NCI-H82 treated with DMSO at 0.1 percent for 48 hours (cell line): ENCODE data around the gene CCDC87.
A peak's percentile ranks its signal among the peaks of the same experiment; 100 is the strongest.
"Not testable (repeated sequence)": the region's sequence is repeated elsewhere in the genome, so short reads cannot be mapped to it uniquely, and the experiment has no call there.

ENCODE experiments used
- DNase-seq: peaks from one replicate; lab custom pipeline; 2025; ENCODE audit not compliant: unreplicated experiment; lab: John Stamatoyannopoulos, UW

The CCDC87 gene

GRCh38 chr11:66582565-66583147 is 10.2 kb downstream of the CCDC87 start:
- not testable (repeated sequence) for DNase-seq

GRCh38 chr11:66581261-66581660 is 11.6 kb downstream of the CCDC87 start:
- DNase-seq = peak; percentile 55

GRCh38 chr11:66580803-66581202 is 12.1 kb downstream of the CCDC87 start:
- DNase-seq = no peak

GRCh38 chr11:66579017-66579606 is 13.8 kb downstream of the CCDC87 start:
- peak; percentile 12 for DNase-seq

GRCh38 chr11:66570850-66571180 is 22.0 kb downstream of the CCDC87 start:
- DNase-seq = no peak

- no peak for DNase-seq
Measured at GRCh38 chr11:66570079-66570849, 22.6 kb downstream of the CCDC87 start.

- DNase-seq = no peak
Measured at GRCh38 chr11:66569076-66569475, 23.8 kb downstream of the CCDC87 start.

GRCh38 chr11:66568124-66568916 is 24.5 kb downstream of the CCDC87 start, which contains the start of gene CTSF:
Gene CTSF (minus strand): TSS chr11:66568606. CDS start chr11:66568486, 120 bp downstream.
- no peak for DNase-seq

GRCh38 chr11:66567787-66568123 is 25.1 kb downstream of the CCDC87 start:
- DNase-seq = no peak

GRCh38 chr11:66566221-66566620 is 26.6 kb downstream of the CCDC87 start:
- no peak for DNase-seq

- no peak for DNase-seq
Measured at GRCh38 chr11:66564984-66565383, 27.9 kb downstream of the CCDC87 start.

GRCh38 chr11:66564538-66564937 is 28.3 kb downstream of the CCDC87 start:
- no peak for DNase-seq

- no peak for DNase-seq
Measured at GRCh38 chr11:66563832-66564231, 29.0 kb downstream of the CCDC87 start.

- no peak for DNase-seq
Measured at GRCh38 chr11:66562907-66563583, 29.8 kb downstream of the CCDC87 start.

GRCh38 chr11:66562275-66562674 is 30.6 kb downstream of the CCDC87 start:
- DNase-seq = no peak

GRCh38 chr11:66561975-66562248 is 31.0 kb downstream of the CCDC87 start:
- no peak for DNase-seq

GRCh38 chr11:66561178-66561974 is 31.5 kb downstream of the CCDC87 start:
- no peak for DNase-seq

GRCh38 chr11:66559866-66560676 is 32.8 kb downstream of the CCDC87 start:
- no peak for DNase-seq

- DNase-seq = no peak
Measured at GRCh38 chr11:66559142-66559865, 33.6 kb downstream of the CCDC87 start.
